ENCODE measurements around the gene BSPRY. TPM values are rescaled to one million over a fixed set of nuclear protein-coding genes. Genes with fewer than 3 reads are reported as not detected.

BSPRY gene
- total RNA-seq, 4 donors from 2014 or later, result 0.40 to 1.9 TPM; not detected in 2

- Histone ChIP-seq H3K4me1 (no peaks in the 10 kb centered on the region), H3K9me3 (no peaks in the 10 kb centered on the region), H3K4me3 (no peak overlapping the region), H3K27ac (no peak overlapping the region), H3K36me3 (no peaks in the 10 kb centered on the region), H3K27me3 (no peaks in the 10 kb centered on the region)
- no peak for DNase-seq
- intact Hi-C loops (cut with DNase I; ENCODE audit: low total_unique reads), result loop anchor here (10.0 kb wide), 1 partner anchor 56 kb away; no protein-coding TSS in a partner anchor
- TF ChIP-seq POLR2A (IDR thresholded peaks at IDR 0.05) (no peak), CTCF (IDR thresholded peaks at IDR 0.05) (no peak)
Observed at GRCh38 chr9:113390192-113390960, 41.0 kb downstream of the BSPRY start.

- intact Hi-C loops (cut with DNase I; ENCODE audit: low total_unique reads), result loop anchor here (10.0 kb wide), 1 partner anchor 57 kb away; no protein-coding TSS in a partner anchor
- H3K4me1 ChIP-seq, result no peaks in the 10 kb centered on the region
- no peaks in the 10 kb centered on the region for H3K9me3 ChIP-seq
- H3K27me3 ChIP-seq, result no peaks in the 10 kb centered on the region
- DNase-seq, result no peak
- TF ChIP-seq CTCF (IDR thresholded peaks at IDR 0.05) (no peak), POLR2A (IDR thresholded peaks at IDR 0.05) (no peak)
- H3K36me3 ChIP-seq, result no peaks in the 10 kb centered on the region
- no peak overlapping the region for H3K27ac ChIP-seq
- no peak overlapping the region for H3K4me3 ChIP-seq
Observed at GRCh38 chr9:113391917-113392316, 42.6 kb downstream of the BSPRY start.

GRCh38 chr9:113393281-113393680 is 43.9 kb downstream of the BSPRY start:
- Histone ChIP-seq H3K4me3 (no peak overlapping the region), H3K4me1 (no peaks in the 10 kb centered on the region), H3K27me3 (no peaks in the 10 kb centered on the region), H3K36me3 (no peaks in the 10 kb centered on the region), H3K9me3 (no peaks in the 10 kb centered on the region), H3K27ac (no peak overlapping the region)
- intact Hi-C loops (cut with DNase I; ENCODE audit: low total_unique reads), result loop anchor here (10.0 kb wide), 1 partner anchor 58 kb away; no protein-coding TSS in a partner anchor
- DNase-seq, result no peak
- TF ChIP-seq POLR2A (IDR thresholded peaks at IDR 0.05), result no peak
- TF ChIP-seq CTCF (IDR thresholded peaks at IDR 0.05), result no peak

GRCh38 chr9:113395000-113395861 is 45.9 kb downstream of the BSPRY start:
- no peak for TF ChIP-seq POLR2A (IDR thresholded peaks at IDR 0.05)
- TF ChIP-seq CTCF (IDR thresholded peaks at IDR 0.05), result no peak
- intact Hi-C loops (cut with DNase I; ENCODE audit: low total_unique reads), result loop anchor here (10.0 kb wide), 1 partner anchor 60 kb away; no protein-coding TSS in a partner anchor
- no peak overlapping the region for H3K4me3 ChIP-seq
- H3K27me3 ChIP-seq, result no peaks in the 10 kb centered on the region
- no peak for DNase-seq
- peaks cover 3 to 4% of the 10 kb centered on the region in 2 donors for H3K4me1 ChIP-seq
- H3K9me3 ChIP-seq, result no peaks in the 10 kb centered on the region
- no peak overlapping the region for H3K27ac ChIP-seq
- H3K36me3 ChIP-seq, result no peaks in the 10 kb centered on the region

All from uterus (tissue), 4 donors.